CD14-positive monocyte (primary cell): ENCODE measurements around the gene PDZD7. TPM values are rescaled to one million over a fixed set of nuclear protein-coding genes. Genes with fewer than 3 reads are reported as not detected.

Experiments
- DNase-seq, 3 donors: peaks; one replicate each; pipeline ENCODE4 v3.0.0-alpha.2; 2011 to 2022
- H2AFZ ChIP-seq: 2 replicates; pipeline ENCODE4 v1.6.0; 2012; ENCODE audit warnings: mild to moderate bottlenecking, low read depth, low read length, inconsistent platforms; ENCODE audit not compliant: insufficient read depth, poor library complexity, severe bottlenecking
- H3K27ac ChIP-seq, 2 donors: 1 replicate in 1 of 2; 2 replicates in 1 of 2; pipeline ENCODE4 v1.5.1; 2012 to 2013; ENCODE audit warnings: low read length in 2 of 2, control low read depth in 1 of 2, inconsistent platforms in 1 of 2, low read depth in 1 of 2, mild to moderate bottlenecking in 1 of 2
- H3K27me3 ChIP-seq, 2 donors: one replicate each; pipeline versions ENCODE4 v1.6.0 to v1.6.1; 2011 to 2013; ENCODE audit warnings: low read length in 2 of 2; ENCODE audit not compliant: control insufficient read depth in 2 of 2, insufficient read depth in 2 of 2
- H3K36me3 ChIP-seq, 2 donors: replicated peaks in 1 of 2; 1 replicate in 1 of 2; 2 replicates in 1 of 2; pipeline versions ENCODE4 v1.5.1 to v1.6.1; 2012 to 2013; ENCODE audit warnings: low read length in 2 of 2, control low read depth in 1 of 2, inconsistent platforms in 1 of 2, mild to moderate bottlenecking in 1 of 2; ENCODE audit not compliant: insufficient read depth in 2 of 2, control insufficient read depth in 1 of 2
- H3K4me1 ChIP-seq, 2 donors: 1 replicate in 1 of 2; 2 replicates in 1 of 2; pipeline versions ENCODE4 v1.5.1 to v1.6.1; 2012 to 2013; ENCODE audit warnings: low read length in 2 of 2, control low read depth in 1 of 2, inconsistent platforms in 1 of 2, mild to moderate bottlenecking in 1 of 2, moderate library complexity in 1 of 2; ENCODE audit not compliant: insufficient read depth in 2 of 2, control insufficient read depth in 1 of 2
- H3K4me2 ChIP-seq: replicated peaks from 2 replicates; pipeline ENCODE3; 2012; ENCODE audit warnings: low read length, moderate library complexity, mild to moderate bottlenecking; ENCODE audit not compliant: poor library complexity, severe bottlenecking; ENCODE audit errors: extremely low read depth
- H3K4me3 ChIP-seq, 3 experiments: fragments of 200-600 bp in 1 of 3; sonication (generic) in 1 of 3; replicated peaks in 1 of 3; 1 replicate in 2 of 3; 2 replicates in 1 of 3; pipeline ENCODE4 v1.5.1; 2011 to 2013; ENCODE audit warnings: low read length in 3 of 3, mild to moderate bottlenecking in 3 of 3, control low read depth in 2 of 3, low read depth in 2 of 3, inconsistent platforms in 1 of 3, moderate library complexity in 1 of 3
- H3K79me2 ChIP-seq: 2 replicates; pipeline ENCODE4 v1.6.0; 2012; ENCODE audit warnings: mild to moderate bottlenecking, control low read depth, inconsistent platforms, low read length, moderate library complexity; ENCODE audit not compliant: insufficient read depth
- H3K9ac ChIP-seq: 2 replicates; pipeline ENCODE4 v1.6.0; 2017; ENCODE audit warnings: low read length, mild to moderate bottlenecking; ENCODE audit not compliant: insufficient read depth, poor library complexity, severe bottlenecking
- H3K9me3 ChIP-seq, 2 donors: replicated peaks in 1 of 2; 1 replicate in 1 of 2; 2 replicates in 1 of 2; pipeline versions ENCODE4 v1.5.1 to v1.6.1; 2012 to 2013; ENCODE audit warnings: low read length in 2 of 2, control low read depth in 1 of 2; ENCODE audit not compliant: control insufficient read depth in 1 of 2, insufficient read depth in 1 of 2
- H4K20me1 ChIP-seq: 2 replicates; pipeline ENCODE4 v1.6.0; 2012; ENCODE audit warnings: mild to moderate bottlenecking, low read length, control low read depth, moderate library complexity; ENCODE audit not compliant: insufficient read depth
- H3K27ac Mint-ChIP-seq, 7 donors: one replicate each; pipeline ENCODE4 v1.8.0; 2020; ENCODE audit warnings: mild to moderate bottlenecking in 7 of 7, mixed read lengths in 7 of 7, moderate library complexity in 6 of 7, inconsistent platforms in 2 of 7
- H3K27me3 Mint-ChIP-seq, 3 donors: one replicate each; pipeline ENCODE4 v1.8.0; 2021 to 2022; ENCODE audit warnings: low read depth in 3 of 3, mild to moderate bottlenecking in 3 of 3, mixed read lengths in 3 of 3, moderate library complexity in 3 of 3, inconsistent platforms in 1 of 3
- H3K36me3 Mint-ChIP-seq, 2 donors: one replicate each; pipeline ENCODE4 v1.8.0; 2020; ENCODE audit warnings: mixed read lengths in 2 of 2, inconsistent platforms in 1 of 2, mild to moderate bottlenecking in 1 of 2
- H3K4me1 Mint-ChIP-seq: one replicate; pipeline ENCODE4 v1.8.0; 2020; ENCODE audit warnings: mild to moderate bottlenecking, mixed read lengths
- H3K4me3 Mint-ChIP-seq, 2 donors: one replicate each; pipeline ENCODE4 v1.8.0; 2020; ENCODE audit warnings: mild to moderate bottlenecking in 2 of 2, mixed read lengths in 2 of 2, moderate library complexity in 1 of 2
- H3K9me3 Mint-ChIP-seq, 7 donors: one replicate each; pipeline ENCODE4 v1.8.0; 2020 to 2022; ENCODE audit warnings: mixed read lengths in 7 of 7, mild to moderate bottlenecking in 6 of 7, moderate library complexity in 6 of 7, inconsistent platforms in 2 of 7
- intact Hi-C, 2 donors: fragments of 100-400 bp; cut with micrococcal nuclease; formaldehyde crosslinking; loops; one replicate each; pipeline versions ENCODE4 v1.15.0 to v1.15.1; 2023
- polyA plus RNA-seq, 3 donors: library from polyadenylated mRNA; depleted of rRNA in 1 of 3; unstranded in 2 of 3; stranded (reverse) in 1 of 3; fragments of 300-500 nt in 2 of 3; fragments of >200 nt in 1 of 3; fragmentation: Illumina TruSeq in 2 of 3; gene quantifications; 1 replicate in 2 of 3; 2 replicates in 1 of 3; pipeline ENCODE4 v1.2.3, GENCODE V29; 2012 to 2021
- small RNA-seq: library from RNA; depleted of rRNA; stranded (forward); fragments of <200 nt; gene quantifications from one replicate; pipeline ENCODE3, GENCODE V24; 2012; ENCODE audit warnings: low read depth; ENCODE audit not compliant: insufficient read length
- TF ChIP-seq, protein P1 (sequence below): fragments of 200-600 bp; IDR thresholded peaks from one replicate; pipeline ENCODE4 v1.8.0; 2022; ENCODE audit warnings: antibody characterized with exemption, mild to moderate bottlenecking

PDZD7 gene
- polyA plus RNA-seq, 3 donors: 0.73 TPM; not detected in 2

DNA sequence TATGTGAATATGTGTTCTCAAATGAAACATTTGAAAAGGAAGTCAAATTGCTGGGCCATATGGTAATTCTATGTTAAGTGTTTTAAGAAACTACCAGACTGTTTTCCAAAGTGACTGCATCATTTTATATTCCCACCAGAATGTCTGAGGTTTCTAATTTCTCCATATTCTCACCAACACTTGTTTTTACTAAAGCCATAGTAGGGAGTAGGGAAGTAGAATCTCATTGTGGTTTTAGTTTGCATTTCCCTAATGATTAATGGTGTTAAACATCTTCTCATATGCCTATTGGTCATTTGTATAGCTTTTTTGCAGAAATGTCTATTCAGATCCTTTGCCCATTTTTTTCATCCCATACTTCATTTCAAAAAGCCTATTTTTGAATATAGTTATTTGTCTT, 70.7 kb downstream of the PDZD7 start:
- H3K4me1 Mint-ChIP-seq: peaks cover 2% of the 10 kb centered on the region

More for the DNA sequence above, 70.7 kb downstream of the PDZD7 start:
- Mint-ChIP-seq H3K27me3 (no peaks in the 10 kb centered on the region), H3K36me3 (peaks cover 62 to 77% of the 10 kb centered on the region in 2 donors), H3K27ac (peak overlapping the region in 2 of 7 donors; percentile 5 to 14), H3K4me3 (no peak overlapping the region), H3K9me3 (no peaks in the 10 kb centered on the region)
- DNase-seq: no peak
- no peak overlapping the region for H3K4me2 ChIP-seq
- no peak overlapping the region for H3K9ac ChIP-seq
- H2AFZ ChIP-seq: no peak overlapping the region
- H3K9me3 ChIP-seq: no peaks in the 10 kb centered on the region
- intact Hi-C loops: no loop called here
- H3K27ac ChIP-seq: no peak overlapping the region
- H4K20me1 ChIP-seq: no peaks in the 10 kb centered on the region
- no peaks in the 10 kb centered on the region for H3K79me2 ChIP-seq
- H3K36me3 ChIP-seq: peaks cover 77 to 89% of the 10 kb centered on the region in 2 donors
- no peak overlapping the region for H3K4me3 ChIP-seq
- H3K27me3 ChIP-seq: no peaks in the 10 kb centered on the region
- no peaks in the 10 kb centered on the region for H3K4me1 ChIP-seq
- TF ChIP-seq, protein P1, sequence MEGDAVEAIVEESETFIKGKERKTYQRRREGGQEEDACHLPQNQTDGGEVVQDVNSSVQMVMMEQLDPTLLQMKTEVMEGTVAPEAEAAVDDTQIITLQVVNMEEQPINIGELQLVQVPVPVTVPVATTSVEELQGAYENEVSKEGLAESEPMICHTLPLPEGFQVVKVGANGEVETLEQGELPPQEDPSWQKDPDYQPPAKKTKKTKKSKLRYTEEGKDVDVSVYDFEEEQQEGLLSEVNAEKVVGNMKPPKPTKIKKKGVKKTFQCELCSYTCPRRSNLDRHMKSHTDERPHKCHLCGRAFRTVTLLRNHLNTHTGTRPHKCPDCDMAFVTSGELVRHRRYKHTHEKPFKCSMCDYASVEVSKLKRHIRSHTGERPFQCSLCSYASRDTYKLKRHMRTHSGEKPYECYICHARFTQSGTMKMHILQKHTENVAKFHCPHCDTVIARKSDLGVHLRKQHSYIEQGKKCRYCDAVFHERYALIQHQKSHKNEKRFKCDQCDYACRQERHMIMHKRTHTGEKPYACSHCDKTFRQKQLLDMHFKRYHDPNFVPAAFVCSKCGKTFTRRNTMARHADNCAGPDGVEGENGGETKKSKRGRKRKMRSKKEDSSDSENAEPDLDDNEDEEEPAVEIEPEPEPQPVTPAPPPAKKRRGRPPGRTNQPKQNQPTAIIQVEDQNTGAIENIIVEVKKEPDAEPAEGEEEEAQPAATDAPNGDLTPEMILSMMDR: no peak

Small RNAs within 50 kb of the gene (small RNA-seq; reads per million reads assigned to genes)
- not detected for gene MIR608

Other genes starting within 250 kb of the PDZD7 start
- 10 to 100 TPM in 1 of 3 donors, 1 to 10 TPM in 2; 5.8 to 11.3 (median 6.4) TPM for gene SLF2, start 118.2 kb downstream of the PDZD7 start, polyA plus RNA-seq
- under 1 TPM in 1 of 3 donors, not detected in 2; 0.24 TPM for gene SEMA4G, start 61.6 kb downstream of the PDZD7 start, polyA plus RNA-seq
- gene MRPL43, start 43.6 kb downstream of the PDZD7 start, polyA plus RNA-seq: 100 to 1,000 TPM in 1 of 3 donors, 10 to 100 TPM in 2; 69.5 to 123 (median 98.0) TPM
- 1 to 10 TPM in 1 of 3 donors, under 1 TPM in 2; 0.31 to 1.2 (median 0.69) TPM for gene TWNK, start 43.6 kb downstream of the PDZD7 start, polyA plus RNA-seq
- gene LZTS2, start 31.3 kb downstream of the PDZD7 start, polyA plus RNA-seq: 1 to 10 TPM; 2.8 to 9.2 (median 3.3) TPM
- 100 to 1,000 TPM in 1 of 3 donors, 10 to 100 TPM in 2; 21.3 to 152 (median 24.2) TPM for gene SFXN3, start 105 bp upstream of the PDZD7 start, polyA plus RNA-seq
- 1 to 10 TPM in 1 of 3 donors, under 1 TPM in 2; 0.15 to 6.6 (median 0.53) TPM for gene KAZALD1, start 30.9 kb upstream of the PDZD7 start, polyA plus RNA-seq
- gene TLX1, start 100.2 kb upstream of the PDZD7 start, polyA plus RNA-seq: not detected
- gene LBX1, start 198.3 kb upstream of the PDZD7 start, polyA plus RNA-seq: not detected